Kidney epithelial cell (primary cell): ENCODE data around the gene NSD2. TPM values are rescaled to one million over a fixed set of nuclear protein-coding genes. Genes with fewer than 3 reads are reported as not detected.
"Not testable (repeated sequence)": the region's sequence is repeated elsewhere in the genome, so short reads cannot be mapped to it uniquely, and the experiment has no call there.

ENCODE experiments used
- DNase-seq: peaks from one replicate; pipeline ENCODE4 v3.0.0-alpha.2; 2010; ENCODE audit warnings: low read depth
- H3K27me3 ChIP-seq: 2 replicates; pipeline ENCODE4 v1.6.0; 2011; ENCODE audit warnings: low read length; ENCODE audit not compliant: control insufficient read depth, insufficient read depth
- H3K36me3 ChIP-seq: 2 replicates; pipeline ENCODE4 v1.5.1; 2011; ENCODE audit warnings: low read length; ENCODE audit not compliant: control insufficient read depth, insufficient read depth
- H3K4me3 ChIP-seq: 2 replicates; pipeline ENCODE4 v1.5.1; 2011; ENCODE audit warnings: low read depth, mild to moderate bottlenecking, control low read depth, low read length
- total RNA-seq: library from RNA; depleted of rRNA; stranded (reverse); fragments of >200 nt; gene quantifications from 2 replicates; pipeline ENCODE4 v1.2.3, GENCODE V29; 2015
- TF ChIP-seq, protein P1 (sequence below): IDR thresholded peaks from 2 replicates; pipeline ENCODE4 v1.5.1; 2011; ENCODE audit warnings: mild to moderate bottlenecking, moderate library complexity, low read length, control low read depth, inconsistent platforms; ENCODE audit not compliant: insufficient read depth, poor library complexity, severe bottlenecking

NSD2 gene
- total RNA-seq, 1 donor from 2014 or later = 68.5 TPM

DNA sequence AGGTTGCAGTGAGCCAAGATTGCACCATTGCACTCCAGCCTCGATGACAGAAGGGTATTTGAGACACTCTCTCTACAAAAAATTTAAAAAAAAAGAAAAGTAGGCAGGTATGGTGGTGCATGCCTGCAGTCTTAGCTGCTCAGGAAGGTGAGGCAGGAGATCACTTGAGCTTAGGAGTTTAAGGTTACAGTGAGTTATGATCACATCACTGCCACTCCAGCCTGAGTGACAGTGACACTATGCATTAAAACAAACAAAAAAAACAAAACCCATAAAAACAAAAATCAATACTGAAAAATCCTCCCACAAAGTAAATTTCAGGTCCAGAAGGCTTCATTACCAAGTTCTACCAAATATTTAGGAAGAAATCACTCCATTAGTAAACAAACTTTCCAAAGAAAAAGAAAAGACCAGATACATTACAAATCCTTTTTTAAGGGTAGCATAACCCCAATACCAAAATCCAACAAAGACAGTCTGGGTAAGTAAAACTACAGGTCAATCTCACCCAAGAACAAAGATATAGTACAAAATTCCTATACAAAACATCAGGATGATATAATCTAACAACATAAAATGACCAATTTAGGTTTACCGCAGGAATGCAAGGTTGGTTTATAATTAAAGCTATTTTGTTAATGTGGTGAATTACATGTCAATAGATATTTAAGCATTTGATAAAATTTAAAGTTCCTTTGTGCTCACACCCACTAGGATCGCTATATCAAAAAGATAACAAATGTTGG lies 125.8 kb downstream of the NSD2 start:
- H3K36me3 ChIP-seq = no peaks in the 10 kb centered on the region

GRCh38 chr4:1997712-1998111 lies 126.5 kb downstream of the NSD2 start:
- Histone ChIP-seq H3K36me3 (no peaks in the 10 kb centered on the region), H3K4me3 (no peak overlapping the region), H3K27me3 (no peaks in the 10 kb centered on the region)
- TF ChIP-seq, protein P1, sequence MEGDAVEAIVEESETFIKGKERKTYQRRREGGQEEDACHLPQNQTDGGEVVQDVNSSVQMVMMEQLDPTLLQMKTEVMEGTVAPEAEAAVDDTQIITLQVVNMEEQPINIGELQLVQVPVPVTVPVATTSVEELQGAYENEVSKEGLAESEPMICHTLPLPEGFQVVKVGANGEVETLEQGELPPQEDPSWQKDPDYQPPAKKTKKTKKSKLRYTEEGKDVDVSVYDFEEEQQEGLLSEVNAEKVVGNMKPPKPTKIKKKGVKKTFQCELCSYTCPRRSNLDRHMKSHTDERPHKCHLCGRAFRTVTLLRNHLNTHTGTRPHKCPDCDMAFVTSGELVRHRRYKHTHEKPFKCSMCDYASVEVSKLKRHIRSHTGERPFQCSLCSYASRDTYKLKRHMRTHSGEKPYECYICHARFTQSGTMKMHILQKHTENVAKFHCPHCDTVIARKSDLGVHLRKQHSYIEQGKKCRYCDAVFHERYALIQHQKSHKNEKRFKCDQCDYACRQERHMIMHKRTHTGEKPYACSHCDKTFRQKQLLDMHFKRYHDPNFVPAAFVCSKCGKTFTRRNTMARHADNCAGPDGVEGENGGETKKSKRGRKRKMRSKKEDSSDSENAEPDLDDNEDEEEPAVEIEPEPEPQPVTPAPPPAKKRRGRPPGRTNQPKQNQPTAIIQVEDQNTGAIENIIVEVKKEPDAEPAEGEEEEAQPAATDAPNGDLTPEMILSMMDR = no peak
- DNase-seq = no peak

More for the DNA sequence above, 125.8 kb downstream of the NSD2 start:
- DNase-seq = no peak
- no peaks in the 10 kb centered on the region for H3K27me3 ChIP-seq
- TF ChIP-seq, protein P1 = no peak
- no peak overlapping the region for H3K4me3 ChIP-seq

GRCh38 chr4:1998296-1998695 lies 127.1 kb downstream of the NSD2 start:
- Histone ChIP-seq H3K4me3 (no peak overlapping the region), H3K27me3 (no peaks in the 10 kb centered on the region), H3K36me3 (no peaks in the 10 kb centered on the region)
- peak; percentile 54 for DNase-seq
- TF ChIP-seq, protein P1 = no peak

- not testable (repeated sequence) for H3K4me3 ChIP-seq, H3K27me3 ChIP-seq, H3K36me3 ChIP-seq, DNase-seq
Measured at GRCh38 chr4:1999308-1999707, 128.1 kb downstream of the NSD2 start.

GRCh38 chr4:2003361-2003760 lies 132.2 kb downstream of the NSD2 start:
- not testable (repeated sequence) for H3K36me3 ChIP-seq, DNase-seq

DNA sequence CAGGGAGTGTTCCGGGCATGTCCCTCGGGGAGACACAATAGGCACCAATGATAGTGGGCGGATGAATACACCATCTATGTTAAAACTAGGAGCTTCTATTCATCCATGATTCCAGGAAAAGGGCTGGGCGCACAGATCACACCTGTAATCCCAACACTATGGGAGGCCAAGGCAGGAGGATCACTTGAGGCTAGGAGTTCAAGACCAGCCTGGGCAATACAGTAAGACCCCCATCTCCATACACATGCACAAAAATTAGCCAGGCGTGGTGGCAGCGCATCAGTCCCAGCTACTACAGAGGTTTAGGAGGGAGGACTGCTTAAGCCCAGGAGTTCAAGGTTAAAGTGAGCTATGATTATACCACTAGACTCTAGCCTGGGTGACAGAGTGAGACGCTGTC lies 135.2 kb downstream of the NSD2 start:
- TF ChIP-seq, protein P1 = no peak
- Histone ChIP-seq H3K27me3 (no peaks in the 10 kb centered on the region), H3K4me3 (no peak overlapping the region), H3K36me3 (no peaks in the 10 kb centered on the region)
- DNase-seq = no peak

More at GRCh38 chr4:2003361-2003760, 132.2 kb downstream of the NSD2 start:
- not testable (repeated sequence) for H3K4me3 ChIP-seq, H3K27me3 ChIP-seq
